IMR-90 (cell line): ENCODE data around the gene RXYLT1. TPM values are rescaled to one million over a fixed set of nuclear protein-coding genes. Genes with fewer than 3 reads are reported as not detected.
"Not testable (repeated sequence)": the region's sequence is repeated elsewhere in the genome, so short reads cannot be mapped to it uniquely, and the experiment has no call there.

Source experiments
- ATAC-seq: fragments of 200-7000 bp; cut with Tn5 transposase; 2 replicates; pipeline ENCODE4 v1.9.1; 2020; ENCODE audit warnings: low read depth, mild to moderate bottlenecking, moderate library complexity
- BruUV-seq: library from RNA; stranded (reverse); fragments of 400-500 nt; replicated peaks from 2 replicates; lab custom pipeline; 2021; lab: Mats Ljungman, UMichigan
- CTCF ChIA-PET: fragments of 300-600 bp; formaldehyde crosslinking; extraction: SDS; loops from one replicate; lab custom pipeline; 2021; ENCODE audit warnings: antibody characterized with exemption; lab: Yijun Ruan, JAX
- POLR2A ChIA-PET: fragments of 300-600 bp; sonication (Branson Sonifier 250); formaldehyde crosslinking; loops from one replicate; lab custom pipeline; 2022; ENCODE audit warnings: antibody characterized with exemption; ENCODE audit not compliant: unreplicated experiment; lab: Charles Lee
- DNase-seq: peaks from one replicate; pipeline ENCODE4 v3.0.0; 2013
- H2AFZ ChIP-seq: replicated peaks from 2 replicates; pipeline ENCODE3; 2013; ENCODE audit warnings: low read length, mild to moderate bottlenecking; ENCODE audit not compliant: poor library complexity
- H2AK5ac ChIP-seq: 2 replicates; pipeline ENCODE4 v1.6.1; 2013; ENCODE audit warnings: low read depth, low read length, inconsistent platforms
- H2AK9ac ChIP-seq: replicated peaks from 2 replicates; pipeline ENCODE3; 2013; ENCODE audit warnings: mild to moderate bottlenecking, low read depth, low read length, moderate library complexity; ENCODE audit not compliant: poor library complexity
- H2BK120ac ChIP-seq: 2 replicates; pipeline ENCODE4 v1.6.1; 2013; ENCODE audit warnings: low read depth, low read length, inconsistent platforms
- H2BK15ac ChIP-seq: 3 replicates; pipeline ENCODE4 v1.6.1; 2013; ENCODE audit warnings: low read depth, low read length, inconsistent platforms
- H2BK20ac ChIP-seq: 2 replicates; pipeline ENCODE4 v1.6.1; 2013; ENCODE audit warnings: low read depth, mild to moderate bottlenecking, inconsistent platforms, low read length, moderate library complexity
- H2BK5ac ChIP-seq: 2 replicates; pipeline ENCODE4 v1.6.1; 2013; ENCODE audit warnings: mild to moderate bottlenecking, low read depth, low read length, inconsistent platforms; ENCODE audit not compliant: poor library complexity, severe bottlenecking
- H3K14ac ChIP-seq: replicated peaks from 2 replicates; pipeline ENCODE4 v1.6.1; 2013; ENCODE audit warnings: low read depth, low read length, inconsistent platforms
- H3K18ac ChIP-seq: 2 replicates; pipeline ENCODE4 v1.6.1; 2013; ENCODE audit warnings: low read depth, low read length, control low read depth
- H3K23ac ChIP-seq: 2 replicates; pipeline ENCODE4 v1.6.1; 2013; ENCODE audit warnings: low read depth, low read length, inconsistent platforms
- H3K27ac ChIP-seq: 2 replicates; pipeline ENCODE4 v1.5.1; 2013; ENCODE audit warnings: mild to moderate bottlenecking, control low read depth, low read length; ENCODE audit not compliant: insufficient read depth
- H3K27me3 ChIP-seq: 2 replicates; pipeline ENCODE4 v1.6.1; 2013; ENCODE audit warnings: low read length; ENCODE audit not compliant: control insufficient read depth, insufficient read depth
- H3K36me3 ChIP-seq: 2 replicates; pipeline ENCODE4 v1.6.1; 2013; ENCODE audit warnings: low read length, mixed read lengths; ENCODE audit not compliant: control insufficient read depth, insufficient read depth
- H3K4ac ChIP-seq: 2 replicates; pipeline ENCODE4 v1.6.1; 2013; ENCODE audit warnings: low read depth, low read length, inconsistent platforms
- H3K4me1 ChIP-seq: 2 replicates; pipeline ENCODE4 v1.6.1; 2013; ENCODE audit warnings: low read length, mixed read lengths; ENCODE audit not compliant: control insufficient read depth, insufficient read depth
- H3K4me2 ChIP-seq: 2 replicates; pipeline ENCODE4 v1.6.1; 2013; ENCODE audit warnings: low read depth, mild to moderate bottlenecking, control low read depth, low read length, moderate library complexity
- H3K4me3 ChIP-seq: 2 replicates; pipeline ENCODE4 v1.5.1; 2013; ENCODE audit warnings: low read depth, mild to moderate bottlenecking, control low read depth, low read length, moderate library complexity; ENCODE audit not compliant: insufficient read depth
- H3K56ac ChIP-seq: 2 replicates; pipeline ENCODE4 v1.6.1; 2013; ENCODE audit warnings: low read length, inconsistent platforms; ENCODE audit not compliant: insufficient read depth; ENCODE audit errors: extremely low read depth
- H3K79me1 ChIP-seq, 2 experiments: 2 replicates each; pipeline ENCODE4 v1.6.1; 2013; ENCODE audit warnings: low read length in 2 of 2, inconsistent platforms in 1 of 2, low read depth in 1 of 2
- H3K9ac ChIP-seq: 2 replicates; pipeline ENCODE4 v1.6.1; 2013; ENCODE audit warnings: low read depth, low read length, control low read depth
- H3K9me1 ChIP-seq: 2 replicates; pipeline ENCODE4 v1.6.1; 2013; ENCODE audit warnings: low read length, inconsistent platforms; ENCODE audit not compliant: insufficient read depth
- H3K9me3 ChIP-seq: 2 replicates; pipeline ENCODE4 v1.6.1; 2013; ENCODE audit warnings: low read length; ENCODE audit not compliant: control insufficient read depth, insufficient read depth
- H4K20me1 ChIP-seq: 2 replicates; pipeline ENCODE4 v1.6.1; 2013; ENCODE audit warnings: low read length, inconsistent platforms; ENCODE audit not compliant: insufficient read depth
- H4K5ac ChIP-seq: 2 replicates; pipeline ENCODE4 v1.6.1; 2013; ENCODE audit warnings: mild to moderate bottlenecking, low read depth, low read length, control low read depth
- H4K8ac ChIP-seq, 2 experiments: 2 replicates each; pipeline ENCODE4 v1.6.1; 2013; ENCODE audit warnings: low read depth in 2 of 2, low read length in 2 of 2, control low read depth in 1 of 2, inconsistent platforms in 1 of 2
- H4K91ac ChIP-seq: 2 replicates; pipeline ENCODE4 v1.6.1; 2013; ENCODE audit warnings: low read depth, low read length, inconsistent platforms; ENCODE audit not compliant: insufficient read depth
- WGBS, 2 experiments: methylation state at CpG; one replicate each; pipeline versions ENCODE4 v1.1.5 to v1.1.7; 2013; ENCODE audit warnings: missing lambda C conversion rate in 2 of 2; ENCODE audit not compliant: insufficient read length in 1 of 2; ENCODE audit errors: extremely low coverage in 2 of 2; 5-methylcytosine and 5-hydroxymethylcytosine counted together
- dilution Hi-C: fragments of 300-500 bp; cut with HindIII; formaldehyde crosslinking; loops from one replicate; pipeline ENCODE4 v1.14.3; 2018; ENCODE audit warnings: low sequenced_read_pairs; ENCODE audit not compliant: unreplicated experiment
- in situ Hi-C: fragments of 300-500 bp; cut with MboI; formaldehyde crosslinking; loops from 3 replicates; pipeline ENCODE4 v1.14.3; 2019; ENCODE audit warnings: low sequenced_read_pairs, inconsistent platforms, mixed read lengths
- intact Hi-C: fragments of 100-400 bp; cut with micrococcal nuclease; formaldehyde crosslinking; loops from 2 replicates; pipeline ENCODE4 v1.10.0; 2022
- polyA plus RNA-seq, 3 experiments: library from polyadenylated mRNA; depleted of rRNA; stranded (reverse); fragments of >200 nt; gene quantifications; 2 replicates each; pipeline ENCODE4 v1.2.3, GENCODE V29; 2012; ENCODE audit warnings: low replicate concordance in 1 of 3
- total RNA-seq: library from RNA; depleted of rRNA; stranded (reverse); fragments of >200 nt; gene quantifications from 2 replicates; pipeline ENCODE4 v1.2.3, GENCODE V29; 2012

Gene RXYLT1
- total and polyA plus RNA-seq, 2 of the 4 experiments (the other 2 are of a cell fraction): 9.0 to 9.5 TPM

GRCh38 chr12:63744110-63744509 is 35.6 kb upstream of the RXYLT1 start:
- H2AK9ac ChIP-seq, H2BK5ac ChIP-seq, H2BK20ac ChIP-seq, BruUV-seq, H3K18ac ChIP-seq, CTCF ChIA-PET, H2BK15ac ChIP-seq, H4K91ac ChIP-seq, ATAC-seq, H3K9ac ChIP-seq, POLR2A ChIA-PET, H2BK120ac ChIP-seq, in situ Hi-C loops, H3K56ac ChIP-seq, H3K4me2 ChIP-seq, H3K23ac ChIP-seq, H3K27me3 ChIP-seq, H3K9me1 ChIP-seq, H2AK5ac ChIP-seq, H3K9me3 ChIP-seq, H4K8ac ChIP-seq, H3K4me3 ChIP-seq, H2AFZ ChIP-seq, intact Hi-C loops, H3K27ac ChIP-seq, dilution Hi-C loops, H3K36me3 ChIP-seq, H4K5ac ChIP-seq, DNase-seq, H3K4ac ChIP-seq, H3K79me1 ChIP-seq, H3K14ac ChIP-seq, H4K20me1 ChIP-seq, H3K4me1 ChIP-seq: not testable (repeated sequence)
- WGBS, 2 experiments: no CpG with 5 or more reads among the region's 2 CpGs

DNA sequence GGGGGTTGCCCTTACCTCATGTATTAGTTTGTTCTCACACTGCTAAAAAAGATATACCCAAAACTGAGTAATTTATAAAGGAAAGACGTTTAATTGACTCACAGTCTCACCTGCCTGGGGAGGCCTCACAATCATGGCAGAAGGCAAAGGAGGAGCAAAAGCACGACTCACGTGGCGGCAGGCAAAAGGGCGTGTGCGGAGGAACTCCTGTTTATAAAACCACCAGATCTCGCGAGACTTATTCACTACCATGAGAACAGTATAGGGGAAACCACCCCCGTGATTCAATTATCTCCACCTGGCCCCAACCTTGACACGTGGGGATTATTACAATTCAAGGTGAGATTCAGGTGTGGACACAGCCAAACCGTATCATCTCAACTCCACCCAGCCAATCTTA is 33.2 kb upstream of the RXYLT1 start:
- H3K27me3 ChIP-seq, H3K14ac ChIP-seq, H3K23ac ChIP-seq, H3K4me2 ChIP-seq, dilution Hi-C loops, H3K9me3 ChIP-seq, H3K4ac ChIP-seq, H3K36me3 ChIP-seq, in situ Hi-C loops, H2BK5ac ChIP-seq, H2AFZ ChIP-seq, DNase-seq, H2BK120ac ChIP-seq, H3K79me1 ChIP-seq, H2AK5ac ChIP-seq, H3K27ac ChIP-seq, H3K18ac ChIP-seq, H2AK9ac ChIP-seq, CTCF ChIA-PET, BruUV-seq, H4K5ac ChIP-seq, H4K8ac ChIP-seq, H3K9me1 ChIP-seq, H3K4me3 ChIP-seq, POLR2A ChIA-PET, H2BK15ac ChIP-seq, H3K56ac ChIP-seq, ATAC-seq, H4K20me1 ChIP-seq, intact Hi-C loops, H3K4me1 ChIP-seq, H3K9ac ChIP-seq, H4K91ac ChIP-seq, H2BK20ac ChIP-seq: not testable (repeated sequence)
- 84% methylated on average over 5 of the region's 11 CpGs; no CpG with 5 or more reads in 1 of the 2 experiments for WGBS, 2 experiments
